Choroid plexus epithelial cell (primary cell): ENCODE data around the gene SPEG.

ENCODE experiments used
- DNase-seq: peaks from one replicate; pipeline ENCODE4 v3.0.0-alpha.2; 2010; ENCODE audit warnings: low read depth
- H3K4me3 ChIP-seq: 2 replicates; pipeline ENCODE4 v1.5.1; 2011; ENCODE audit warnings: low read depth, mild to moderate bottlenecking, control low read depth, low read length, moderate library complexity
- CTCF ChIP-seq: conservative IDR thresholded peaks from 2 replicates; pipeline ENCODE4 v1.5.1; 2011; ENCODE audit warnings: low read depth, mild to moderate bottlenecking, control low read depth, inconsistent platforms, low read length, moderate library complexity

SPEG gene

DNA sequence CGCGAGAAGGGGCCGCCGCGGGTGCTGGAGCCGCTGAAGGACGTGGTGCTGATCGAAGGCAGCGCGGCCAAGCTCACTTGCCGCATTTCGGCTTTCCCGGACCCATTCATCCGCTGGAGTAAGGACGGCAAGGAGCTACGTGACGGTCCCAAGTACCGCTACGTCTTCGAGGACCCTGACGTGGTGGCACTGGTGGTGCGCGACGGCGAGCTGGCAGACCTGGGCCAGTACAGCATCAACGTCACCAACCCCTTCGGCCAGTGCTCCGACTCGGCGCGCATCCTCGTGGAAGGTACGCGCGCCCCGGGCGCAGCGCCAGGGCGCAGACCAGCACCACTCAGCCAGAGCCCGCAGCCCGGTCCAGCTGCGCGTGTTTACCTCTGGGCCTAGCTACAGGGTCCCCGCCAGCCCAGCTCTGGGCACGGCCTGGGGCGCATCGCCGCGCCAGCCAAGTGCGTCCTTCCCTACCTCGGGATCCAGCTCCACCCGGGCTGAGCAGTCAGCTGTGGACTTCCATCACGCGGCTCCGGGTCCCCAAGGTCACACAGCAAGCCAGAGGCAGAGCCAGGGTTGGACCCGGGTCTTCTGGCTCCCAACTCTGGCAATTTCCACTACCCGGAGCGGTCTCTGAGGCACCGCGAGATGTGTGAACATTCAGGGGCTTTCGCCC lies 62.3 kb downstream of the SPEG start:
- no peak overlapping the region for H3K4me3 ChIP-seq
- DNase-seq, result peak; percentile 28
- no peak for TF ChIP-seq CTCF

DNA sequence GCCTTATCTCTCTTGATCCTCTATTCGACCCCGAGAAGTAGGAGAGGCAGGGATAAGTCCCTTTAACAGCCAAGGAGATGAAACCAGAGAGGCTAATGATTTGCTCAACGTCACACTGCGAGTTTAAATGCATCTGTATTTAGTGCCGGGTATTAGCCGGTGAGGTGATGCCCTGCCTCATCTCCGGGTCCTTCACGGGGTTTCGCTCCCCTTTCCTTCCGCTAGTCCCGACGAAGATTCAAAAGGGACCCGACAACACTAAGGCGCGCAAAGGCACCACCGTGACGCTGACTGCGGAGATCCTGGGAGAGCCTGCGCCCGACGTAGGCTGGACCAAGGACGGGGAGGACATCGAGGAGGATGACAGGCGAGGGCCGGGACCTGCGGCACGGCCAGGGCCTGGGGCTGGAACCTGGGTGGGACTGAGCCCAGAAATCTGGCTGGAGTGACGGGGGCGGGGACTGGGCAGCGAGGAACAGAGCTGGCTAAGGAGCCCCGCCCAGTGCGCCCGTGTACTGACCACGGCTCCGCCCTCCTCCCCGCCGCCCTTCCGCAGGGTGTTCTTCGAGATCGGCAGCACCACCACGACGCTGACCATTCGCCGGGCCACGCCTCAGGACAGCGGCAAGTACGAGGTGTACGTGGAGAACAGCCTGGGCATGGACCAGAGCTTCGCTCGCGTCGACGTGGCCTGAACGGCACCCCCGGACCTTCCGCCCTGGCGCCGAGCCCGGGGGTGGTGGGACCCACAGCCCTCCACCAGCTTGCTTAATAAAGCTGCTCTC lies 63.0 kb downstream of the SPEG start:
- H3K4me3 ChIP-seq, result peak overlapping the region; percentile 84
- DNase-seq, result peak; percentile 84
- no peak for TF ChIP-seq CTCF

DNA sequence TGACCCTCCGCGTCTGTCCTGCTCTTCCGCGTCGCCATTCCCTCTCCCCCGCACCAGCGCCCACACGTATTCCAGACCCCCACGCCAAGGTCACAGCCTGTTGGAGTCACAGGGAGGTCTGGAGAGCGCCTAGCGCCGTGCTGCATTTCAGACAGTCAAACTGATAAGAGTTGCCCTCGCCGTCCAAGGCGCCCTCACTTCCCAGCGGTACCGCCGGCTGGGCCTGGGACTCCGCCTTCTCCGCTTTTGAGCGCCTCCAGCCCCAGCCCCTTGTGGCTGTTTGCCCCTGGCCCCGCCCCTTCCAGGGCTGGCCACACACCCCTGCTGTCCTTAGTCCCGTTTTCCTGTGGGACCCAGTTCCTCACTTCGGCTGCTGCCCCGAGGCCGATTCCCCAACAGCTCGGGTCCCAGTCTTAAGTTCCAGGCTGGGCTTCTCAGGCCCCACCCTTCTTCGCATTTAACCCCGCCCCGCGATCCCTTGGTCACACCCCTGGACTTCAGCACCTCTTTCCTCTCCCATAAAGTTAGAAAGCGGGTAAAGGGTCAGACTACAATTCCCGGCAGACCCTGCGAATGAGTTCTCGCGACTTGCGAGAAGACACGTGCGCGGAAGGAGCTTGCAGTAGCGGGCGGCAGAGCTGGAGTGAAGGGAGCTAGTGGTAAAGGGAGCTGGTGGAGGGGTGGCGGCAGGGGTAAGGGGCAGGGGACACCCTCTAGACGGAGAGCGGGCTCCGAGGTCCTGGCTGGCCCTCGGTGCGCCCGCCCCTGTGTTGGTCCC lies 63.8 kb downstream of the SPEG start, which contains the start of gene GMPPA:
GMPPA (plus strand) TSS at position 612 of the 778 bp plus-strand sequence. CDS start 1,085 bp downstream, outside the sequence.
- DNase-seq, result peak; percentile 99
- peak within 1 kb of the TSS; percentile 84 for H3K4me3 ChIP-seq
- peak; percentile 5 for TF ChIP-seq CTCF

GRCh38 chr2:219499058-219499307 lies 64.3 kb downstream of the SPEG start:
- peak overlapping the region; percentile 84 for H3K4me3 ChIP-seq
- no peak for DNase-seq
- no peak for TF ChIP-seq CTCF

- peak overlapping the region; percentile 84 for H3K4me3 ChIP-seq
- no peak for TF ChIP-seq CTCF
- no peak for DNase-seq
These were observed 64.9 kb downstream of the SPEG start for GRCh38 chr2:219499555-219499954.

GRCh38 chr2:219500135-219500534 lies 65.5 kb downstream of the SPEG start:
- peak; percentile 44 for DNase-seq
- H3K4me3 ChIP-seq, result peak overlapping the region; percentile 7
- TF ChIP-seq CTCF, result peak; percentile 52
